DOHH2 (cell line): ENCODE data around the gene B3GNT3.

Source experiments
- EZH2phosphoT487 ChIP-seq: fragments of 200-600 bp; sonication (generic); IDR thresholded peaks from 2 replicates; pipeline ENCODE4 v1.6.1; 2017; ENCODE audit warnings: borderline replicate concordance, mild to moderate bottlenecking, antibody characterized with exemption, low read length, moderate library complexity, mixed read lengths
- TF ChIP-seq, protein P1 (sequence below): fragments of 200-600 bp; sonication (generic); IDR thresholded peaks from one replicate; pipeline ENCODE4 v1.5.1; 2014; ENCODE audit warnings: antibody characterized with exemption, mild to moderate bottlenecking, low read depth, low read length; ENCODE audit not compliant: poor library complexity, severe bottlenecking

DNA sequence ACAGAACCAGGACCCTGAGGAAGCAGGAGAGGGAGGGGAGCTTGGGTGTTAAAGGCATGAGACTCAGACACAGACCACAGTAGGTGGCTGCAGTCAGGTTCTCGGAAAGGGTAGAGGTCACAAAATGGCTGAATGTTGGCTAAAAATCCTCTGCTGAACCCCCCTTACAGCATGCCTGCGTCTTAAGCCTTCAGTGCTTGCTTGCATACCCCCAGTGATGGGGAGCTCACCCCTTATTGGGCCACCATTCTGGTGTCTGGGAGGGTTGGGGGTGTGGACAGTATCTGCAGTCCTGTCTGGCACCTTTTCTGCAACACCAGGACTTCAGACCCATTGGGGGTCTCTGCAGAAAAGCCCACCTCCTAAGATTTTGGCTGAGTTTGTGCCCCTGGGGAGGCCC, 14.2 kb upstream of the B3GNT3 start:
- TF ChIP-seq, protein P1, sequence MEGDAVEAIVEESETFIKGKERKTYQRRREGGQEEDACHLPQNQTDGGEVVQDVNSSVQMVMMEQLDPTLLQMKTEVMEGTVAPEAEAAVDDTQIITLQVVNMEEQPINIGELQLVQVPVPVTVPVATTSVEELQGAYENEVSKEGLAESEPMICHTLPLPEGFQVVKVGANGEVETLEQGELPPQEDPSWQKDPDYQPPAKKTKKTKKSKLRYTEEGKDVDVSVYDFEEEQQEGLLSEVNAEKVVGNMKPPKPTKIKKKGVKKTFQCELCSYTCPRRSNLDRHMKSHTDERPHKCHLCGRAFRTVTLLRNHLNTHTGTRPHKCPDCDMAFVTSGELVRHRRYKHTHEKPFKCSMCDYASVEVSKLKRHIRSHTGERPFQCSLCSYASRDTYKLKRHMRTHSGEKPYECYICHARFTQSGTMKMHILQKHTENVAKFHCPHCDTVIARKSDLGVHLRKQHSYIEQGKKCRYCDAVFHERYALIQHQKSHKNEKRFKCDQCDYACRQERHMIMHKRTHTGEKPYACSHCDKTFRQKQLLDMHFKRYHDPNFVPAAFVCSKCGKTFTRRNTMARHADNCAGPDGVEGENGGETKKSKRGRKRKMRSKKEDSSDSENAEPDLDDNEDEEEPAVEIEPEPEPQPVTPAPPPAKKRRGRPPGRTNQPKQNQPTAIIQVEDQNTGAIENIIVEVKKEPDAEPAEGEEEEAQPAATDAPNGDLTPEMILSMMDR: no peak
- TF ChIP-seq EZH2phosphoT487: no peak
